DOHH2 (cell line): Measurements from ENCODE around the gene NEDD4L.

Source experiments
- H3F3A ChIP-seq: fragments of 200-600 bp; sonication (generic), shearing (Covaris generic); 2 replicates; pipeline ENCODE4 v1.6.0; 2016; ENCODE audit warnings: antibody characterized with exemption, mild to moderate bottlenecking; ENCODE audit not compliant: control insufficient read depth, insufficient read depth
- H3K27ac ChIP-seq: fragments of 200-600 bp; sonication (generic); 2 replicates; pipeline ENCODE4 v1.5.1; 2014; ENCODE audit warnings: low read depth, mild to moderate bottlenecking, low read length, moderate library complexity
- H3K27me3 ChIP-seq: fragments of 200-600 bp; sonication (generic); 2 replicates; pipeline ENCODE4 v1.6.1; 2014; ENCODE audit warnings: mild to moderate bottlenecking, low read length, mixed read lengths; ENCODE audit not compliant: control insufficient read depth
- H3K36me3 ChIP-seq: fragments of 200-600 bp; sonication (generic); 2 replicates; pipeline ENCODE4 v1.6.1; 2014; ENCODE audit warnings: mild to moderate bottlenecking, low read length, moderate library complexity, mixed read lengths; ENCODE audit not compliant: control insufficient read depth
- H3K4me1 ChIP-seq: fragments of 200-600 bp; sonication (generic); 2 replicates; pipeline ENCODE4 v1.6.1; 2014; ENCODE audit warnings: mild to moderate bottlenecking, low read length, mixed read lengths; ENCODE audit not compliant: control insufficient read depth
- H3K4me2 ChIP-seq: fragments of 200-600 bp; sonication (generic); 2 replicates; pipeline ENCODE4 v1.6.0; 2014; ENCODE audit warnings: mild to moderate bottlenecking, low read length, moderate library complexity
- H3K4me3 ChIP-seq: fragments of 200-600 bp; sonication (generic); 2 replicates; pipeline ENCODE4 v1.5.1; 2014; ENCODE audit warnings: mild to moderate bottlenecking, low read length, mixed read lengths
- H3K79me2 ChIP-seq: fragments of 200-600 bp; sonication (generic); 2 replicates; pipeline ENCODE4 v1.6.1; 2014; ENCODE audit warnings: mild to moderate bottlenecking, low read length, mixed read lengths; ENCODE audit not compliant: control insufficient read depth
- H3K9me2 ChIP-seq: fragments of 200-600 bp; sonication (generic); replicated peaks from 2 replicates; pipeline ENCODE4 v1.6.1; 2014; ENCODE audit warnings: mild to moderate bottlenecking, low read length, mixed read lengths; ENCODE audit not compliant: control insufficient read depth
- H3K9me3 ChIP-seq: fragments of 200-600 bp; sonication (generic); 2 replicates; pipeline ENCODE4 v1.6.1; 2014; ENCODE audit warnings: antibody characterized with exemption, low read length, mixed read lengths; ENCODE audit not compliant: control insufficient read depth, insufficient read depth
- H4K20me1 ChIP-seq: fragments of 200-600 bp; sonication (generic); 2 replicates; pipeline ENCODE4 v1.6.0; 2014; ENCODE audit warnings: low read depth, mild to moderate bottlenecking, antibody characterized with exemption, low read length, moderate library complexity; ENCODE audit not compliant: control insufficient read depth, insufficient read depth
- CTCF ChIP-seq: fragments of 200-600 bp; sonication (generic); IDR thresholded peaks from one replicate; pipeline ENCODE4 v1.5.1; 2014; ENCODE audit warnings: antibody characterized with exemption, mild to moderate bottlenecking, low read depth, low read length; ENCODE audit not compliant: poor library complexity, severe bottlenecking
- EZH2phosphoT487 ChIP-seq: fragments of 200-600 bp; sonication (generic); IDR thresholded peaks from 2 replicates; pipeline ENCODE4 v1.6.1; 2017; ENCODE audit warnings: borderline replicate concordance, mild to moderate bottlenecking, antibody characterized with exemption, low read length, moderate library complexity, mixed read lengths

The NEDD4L gene

GRCh38 chr18:58308463-58308862 lies 264.4 kb downstream of the NEDD4L start:
- H3K9me3 ChIP-seq = peaks cover 14% of the 10 kb centered on the region; the same call in 1 of the 2 replicates
- H3K9me2 ChIP-seq = no peaks in the 10 kb centered on the region
- H3K4me3 ChIP-seq = no peak overlapping the region
- H3K79me2 ChIP-seq = peaks cover 28% of the 10 kb centered on the region
- no peaks in the 10 kb centered on the region for H3F3A ChIP-seq
- H3K4me1 ChIP-seq = peaks cover 25% of the 10 kb centered on the region
- no peaks in the 10 kb centered on the region for H3K27me3 ChIP-seq
- H3K36me3 ChIP-seq = peaks cover 3% of the 10 kb centered on the region; the same call in 1 of the 2 replicates
- no peak overlapping the region for H3K4me2 ChIP-seq
- no peak for TF ChIP-seq EZH2phosphoT487
- no peak for TF ChIP-seq CTCF
- 0 out of 2 replicates have a peak, but pooled peaks cover 4% of the 10 kb centered on the region for H4K20me1 ChIP-seq
- H3K27ac ChIP-seq = no peak overlapping the region

GRCh38 chr18:58309099-58309498 lies 265.1 kb downstream of the NEDD4L start:
- H3K4me3 ChIP-seq = no peak overlapping the region
- H4K20me1 ChIP-seq = 0 out of 2 replicates have a peak, but pooled peaks cover 4% of the 10 kb centered on the region
- no peak overlapping the region for H3K4me2 ChIP-seq
- H3K36me3 ChIP-seq = peaks cover 3% of the 10 kb centered on the region; the same call in 1 of the 2 replicates
- H3K9me2 ChIP-seq = no peaks in the 10 kb centered on the region
- TF ChIP-seq EZH2phosphoT487 (no peak), CTCF (no peak)
- no peaks in the 10 kb centered on the region for H3F3A ChIP-seq
- H3K79me2 ChIP-seq = peaks cover 29% of the 10 kb centered on the region
- no peak overlapping the region for H3K27ac ChIP-seq
- H3K9me3 ChIP-seq = peaks cover 14% of the 10 kb centered on the region; the same call in 1 of the 2 replicates
- no peaks in the 10 kb centered on the region for H3K27me3 ChIP-seq
- H3K4me1 ChIP-seq = peaks cover 25% of the 10 kb centered on the region

GRCh38 chr18:58309610-58310239 lies 265.7 kb downstream of the NEDD4L start:
- H3K27ac ChIP-seq = no peak overlapping the region
- H3K27me3 ChIP-seq = no peaks in the 10 kb centered on the region
- H3K36me3 ChIP-seq = peaks cover 3% of the 10 kb centered on the region; the same call in 1 of the 2 replicates
- no peak for TF ChIP-seq CTCF
- TF ChIP-seq EZH2phosphoT487 = no peak
- 0 out of 2 replicates have a peak, but pooled peaks cover 4% of the 10 kb centered on the region for H4K20me1 ChIP-seq
- no peak overlapping the region for H3K4me3 ChIP-seq
- peaks cover 12% of the 10 kb centered on the region; the same call in 1 of the 2 replicates for H3K9me3 ChIP-seq
- peaks cover 29% of the 10 kb centered on the region for H3K79me2 ChIP-seq
- H3K4me1 ChIP-seq = peaks cover 25% of the 10 kb centered on the region
- no peak overlapping the region for H3K4me2 ChIP-seq
- no peaks in the 10 kb centered on the region for H3F3A ChIP-seq
- no peaks in the 10 kb centered on the region for H3K9me2 ChIP-seq
